GM23248 (cell line): Measurements from ENCODE around the gene SMIM44.
"Not testable (repeated sequence)": the region's sequence is repeated elsewhere in the genome, so short reads cannot be mapped to it uniquely, and the experiment has no call there.

ENCODE experiments used
- EZH2 ChIP-seq: fragments of 200-600 bp; sonication (generic); IDR thresholded peaks from 2 replicates; pipeline ENCODE4 v1.6.1; 2018; ENCODE audit warnings: antibody characterized with exemption, mild to moderate bottlenecking; ENCODE audit not compliant: insufficient read depth, poor library complexity, severe bottlenecking
- EZH2phosphoT487 ChIP-seq: fragments of 200-600 bp; sonication (generic); IDR thresholded peaks from 2 replicates; pipeline ENCODE4 v1.6.1; 2018; ENCODE audit warnings: antibody characterized with exemption, moderate library complexity, mild to moderate bottlenecking, low read depth; ENCODE audit not compliant: insufficient read depth

- not testable (repeated sequence) for TF ChIP-seq EZH2, EZH2phosphoT487
Measured at GRCh38 chr19:3446657-3447056, 36.6 kb downstream of the SMIM44 start.
